SK-N-SH treated with all-trans-retinoic acid at 6 μM for 48 hours (cell line): ENCODE data around the gene RB1.

Source experiments
- ATAC-seq: fragments of 200-7000 bp; cut with Tn5 transposase; 3 replicates; pipeline ENCODE4 v1.9.1; 2020; ENCODE audit warnings: mild to moderate bottlenecking, moderate library complexity
- ARNTL ChIP-seq: fragments of 450-650 bp; formaldehyde crosslinking; IDR thresholded peaks from 2 replicates; pipeline ENCODE4 v1.5.0; 2020; ENCODE audit warnings: low read depth, mild to moderate bottlenecking, moderate library complexity, borderline replicate concordance
- BACH2 ChIP-seq: fragments of 250-450 bp; sonication (Bioruptor Pico); IDR thresholded peaks from 2 replicates; pipeline ENCODE4 v1.9.0; 2021; ENCODE audit warnings: mild to moderate bottlenecking, borderline replicate concordance
- CSDC2 ChIP-seq: fragments of 250-450 bp; sonication (Bioruptor Pico); IDR thresholded peaks from 2 replicates; pipeline ENCODE4 v1.5.0; 2020; ENCODE audit warnings: mild to moderate bottlenecking, moderate library complexity
- ESRRG ChIP-seq: fragments of 250-450 bp; sonication (Bioruptor Pico); IDR thresholded peaks from 2 replicates; pipeline ENCODE4 v1.6.1; 2021; ENCODE audit warnings: mild to moderate bottlenecking
- GLIS3 ChIP-seq: fragments of 250-450 bp; sonication (Bioruptor Pico); IDR thresholded peaks from 2 replicates; pipeline ENCODE4 v1.5.0; 2020; ENCODE audit warnings: mild to moderate bottlenecking, moderate library complexity
- ISL1 ChIP-seq: fragments of 250-450 bp; sonication (Bioruptor Pico); IDR thresholded peaks from 2 replicates; pipeline ENCODE4 v2.1.2; 2022; ENCODE audit warnings: mild to moderate bottlenecking, moderate library complexity
- OSR1 ChIP-seq: fragments of 250-450 bp; sonication (Bioruptor Pico); IDR thresholded peaks from 2 replicates; pipeline ENCODE4 v1.8.0; 2022; ENCODE audit warnings: moderate library complexity, mild to moderate bottlenecking, inconsistent platforms
- POU6F1 ChIP-seq: fragments of 250-450 bp; sonication (Bioruptor Pico); IDR thresholded peaks from 2 replicates; pipeline ENCODE4 v1.8.0; 2021; ENCODE audit warnings: low read depth, mild to moderate bottlenecking, moderate library complexity, borderline replicate concordance
- PPARA ChIP-seq: fragments of 250-450 bp; sonication (Bioruptor Pico); IDR thresholded peaks from 2 replicates; pipeline ENCODE4 v1.5.0; 2020; ENCODE audit warnings: mild to moderate bottlenecking, borderline replicate concordance
- RARB ChIP-seq: fragments of 250-450 bp; sonication (Bioruptor Pico); IDR thresholded peaks from 2 replicates; pipeline ENCODE4 v1.8.0; 2021; ENCODE audit warnings: mild to moderate bottlenecking, moderate library complexity
- SNAI2 ChIP-seq: fragments of 250-450 bp; sonication (Bioruptor Pico); IDR thresholded peaks from 2 replicates; pipeline ENCODE4 v1.5.0; 2020; ENCODE audit warnings: mild to moderate bottlenecking, moderate library complexity
- TCF4 ChIP-seq: fragments of 250-450 bp; sonication (Bioruptor Pico); IDR thresholded peaks from 2 replicates; pipeline ENCODE4 v1.8.0; 2021; ENCODE audit warnings: mild to moderate bottlenecking, moderate library complexity, borderline replicate concordance
- TOX ChIP-seq: fragments of 250-450 bp; sonication (Bioruptor Pico); IDR thresholded peaks from 2 replicates; pipeline ENCODE4 v1.8.0; 2021; ENCODE audit warnings: mild to moderate bottlenecking, moderate library complexity, borderline replicate concordance
- TSHZ2 ChIP-seq: fragments of 250-450 bp; sonication (Bioruptor Pico); IDR thresholded peaks from 2 replicates; pipeline ENCODE4 v1.5.0; 2020; ENCODE audit warnings: mild to moderate bottlenecking, moderate library complexity
- ZFP3 ChIP-seq: fragments of 250-450 bp; sonication (Bioruptor Pico); IDR thresholded peaks from 2 replicates; pipeline ENCODE4 v1.5.0; 2020; ENCODE audit warnings: mild to moderate bottlenecking, moderate library complexity
- ZFP30 ChIP-seq: fragments of 450-650 bp; formaldehyde crosslinking; IDR thresholded peaks from 2 replicates; pipeline ENCODE4 v1.5.0; 2022; ENCODE audit warnings: mild to moderate bottlenecking, moderate library complexity
- ZNF565 ChIP-seq: fragments of 450-650 bp; formaldehyde crosslinking; conservative IDR thresholded peaks from 2 replicates; pipeline ENCODE4 v1.5.0; 2020; ENCODE audit warnings: low read depth, mild to moderate bottlenecking, moderate library complexity
- ZNF70 ChIP-seq: fragments of 450-650 bp; formaldehyde crosslinking; IDR thresholded peaks from 2 replicates; pipeline ENCODE4 v1.5.0; 2020; ENCODE audit warnings: mild to moderate bottlenecking, moderate library complexity
- TF ChIP-seq, protein P1 (sequence below): fragments of 250-450 bp; sonication (Bioruptor Pico); IDR thresholded peaks from 2 replicates; pipeline ENCODE4 v1.5.1; 2020; ENCODE audit warnings: low read depth, mild to moderate bottlenecking, moderate library complexity
- TF ChIP-seq, protein P2 (sequence below): fragments of 250-450 bp; sonication (Bioruptor Pico); IDR thresholded peaks from 2 replicates; pipeline ENCODE4 v1.5.1; 2021; ENCODE audit warnings: mild to moderate bottlenecking, moderate library complexity

Gene RB1

DNA sequence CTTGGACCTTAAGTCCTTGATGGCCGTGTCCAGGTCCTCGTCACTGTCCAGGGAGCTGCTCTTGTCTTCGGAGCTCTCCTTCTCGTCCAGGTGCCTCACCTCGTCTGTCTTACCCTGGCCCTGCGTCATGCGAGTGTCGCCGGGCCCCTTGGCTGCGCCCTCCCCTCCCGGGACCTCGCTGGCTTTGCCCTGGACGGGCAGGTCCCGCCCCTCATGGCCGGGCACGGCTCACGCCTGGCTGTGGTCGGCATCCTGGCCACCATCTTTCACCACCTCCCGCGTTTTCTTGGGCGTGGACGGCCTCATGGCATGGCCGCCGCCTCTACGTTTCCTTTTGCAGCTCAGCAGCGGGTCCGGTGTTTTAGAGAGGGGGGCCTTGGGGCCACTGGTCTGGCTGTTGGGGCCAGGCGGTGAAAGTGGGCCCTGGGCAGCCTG lies 14.8 kb downstream of the RB1 start:
- ATAC-seq = no peak

GRCh38 chr13:48318821-48319511 lies 15.4 kb downstream of the RB1 start:
- ATAC-seq = no peak
- no peak for TF ChIP-seq POU6F1
- TF ChIP-seq ZNF565 (CRISPR knock-in tag) = no peak
- no peak for TF ChIP-seq SNAI2 (CRISPR knock-in tag)
- TF ChIP-seq, protein P1, sequence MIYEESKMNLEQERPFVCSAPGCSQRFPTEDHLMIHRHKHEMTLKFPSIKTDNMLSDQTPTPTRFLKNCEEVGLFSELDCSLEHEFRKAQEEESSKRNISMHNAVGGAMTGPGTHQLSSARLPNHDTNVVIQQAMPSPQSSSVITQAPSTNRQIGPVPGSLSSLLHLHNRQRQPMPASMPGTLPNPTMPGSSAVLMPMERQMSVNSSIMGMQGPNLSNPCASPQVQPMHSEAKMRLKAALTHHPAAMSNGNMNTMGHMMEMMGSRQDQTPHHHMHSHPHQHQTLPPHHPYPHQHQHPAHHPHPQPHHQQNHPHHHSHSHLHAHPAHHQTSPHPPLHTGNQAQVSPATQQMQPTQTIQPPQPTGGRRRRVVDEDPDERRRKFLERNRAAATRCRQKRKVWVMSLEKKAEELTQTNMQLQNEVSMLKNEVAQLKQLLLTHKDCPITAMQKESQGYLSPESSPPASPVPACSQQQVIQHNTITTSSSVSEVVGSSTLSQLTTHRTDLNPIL = no peak
- TF ChIP-seq, protein P2, sequence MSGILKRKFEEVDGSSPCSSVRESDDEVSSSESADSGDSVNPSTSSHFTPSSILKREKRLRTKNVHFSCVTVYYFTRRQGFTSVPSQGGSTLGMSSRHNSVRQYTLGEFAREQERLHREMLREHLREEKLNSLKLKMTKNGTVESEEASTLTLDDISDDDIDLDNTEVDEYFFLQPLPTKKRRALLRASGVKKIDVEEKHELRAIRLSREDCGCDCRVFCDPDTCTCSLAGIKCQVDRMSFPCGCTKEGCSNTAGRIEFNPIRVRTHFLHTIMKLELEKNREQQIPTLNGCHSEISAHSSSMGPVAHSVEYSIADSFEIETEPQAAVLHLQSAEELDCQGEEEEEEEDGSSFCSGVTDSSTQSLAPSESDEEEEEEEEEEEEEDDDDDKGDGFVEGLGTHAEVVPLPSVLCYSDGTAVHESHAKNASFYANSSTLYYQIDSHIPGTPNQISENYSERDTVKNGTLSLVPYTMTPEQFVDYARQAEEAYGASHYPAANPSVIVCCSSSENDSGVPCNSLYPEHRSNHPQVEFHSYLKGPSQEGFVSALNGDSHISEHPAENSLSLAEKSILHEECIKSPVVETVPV (CRISPR knock-in tag) = no peak
- no peak for TF ChIP-seq ZFP3 (CRISPR knock-in tag)
- TF ChIP-seq CSDC2 (CRISPR knock-in tag) = no peak
- no peak for TF ChIP-seq PPARA (CRISPR knock-in tag)
- no peak for TF ChIP-seq TCF4 (CRISPR knock-in tag)
- no peak for TF ChIP-seq OSR1 (CRISPR knock-in tag)
- no peak for TF ChIP-seq ZNF70 (CRISPR knock-in tag)
- no peak for TF ChIP-seq GLIS3
- TF ChIP-seq BACH2 (CRISPR knock-in tag) = no peak

More for the DNA sequence above, 14.8 kb downstream of the RB1 start:
- TF ChIP-seq PPARA (CRISPR knock-in tag) (no peak), RARB (no peak), ISL1 (no peak), TCF4 (CRISPR knock-in tag) (no peak), ZFP30 (no peak)
- TF ChIP-seq, all 23 proteins: peak for 0

GRCh38 chr13:48319531-48320398 lies 16.2 kb downstream of the RB1 start:
- TF ChIP-seq BACH2 (CRISPR knock-in tag) (no peak), ZNF565 (CRISPR knock-in tag) (no peak), TSHZ2 (CRISPR knock-in tag) (no peak), TCF4 (CRISPR knock-in tag) (no peak), PPARA (CRISPR knock-in tag) (no peak), ZFP3 (CRISPR knock-in tag) (no peak), ESRRG (CRISPR knock-in tag) (no peak), ZFP30 (no peak), SNAI2 (CRISPR knock-in tag) (no peak), TOX (no peak), POU6F1 (no peak), ARNTL (CRISPR knock-in tag) (no peak), ISL1 (no peak)
- TF ChIP-seq, protein P1 = no peak
- TF ChIP-seq, protein P2 (CRISPR knock-in tag) = no peak
- no peak for ATAC-seq
